CD4-positive, CD25-positive, alpha-beta regulatory T cell (primary cell): ENCODE results near the gene LRRC8B. TPM values are rescaled to one million over a fixed set of nuclear protein-coding genes. Genes with fewer than 3 reads are reported as not detected.
"Not testable (repeated sequence)": the region's sequence is repeated elsewhere in the genome, so short reads cannot be mapped to it uniquely, and the experiment has no call there.

ENCODE experiments used
- ATAC-seq, 2 donors: fragments of 150-1000 bp; cut with Tn5 transposase; one replicate each; pipeline ENCODE4 v1.10.0; 2021; ENCODE audit warnings: low read depth in 2 of 2, moderate number of reproducible peaks in 2 of 2, moderate library complexity in 1 of 2
- DNase-seq, 3 donors: peaks; one replicate each; pipeline versions ENCODE4 v3.0.0 to v3.0.0-alpha.2; 2012 to 2022; ENCODE audit warnings: mixed read lengths in 1 of 3
- H3K27ac ChIP-seq: one replicate; pipeline ENCODE4 v1.7.0; 2013; ENCODE audit warnings: mild to moderate bottlenecking, low read length; ENCODE audit not compliant: insufficient read depth, poor library complexity, severe bottlenecking
- H3K27me3 ChIP-seq: one replicate; pipeline ENCODE4 v1.7.0; 2013; ENCODE audit warnings: low read length; ENCODE audit not compliant: control insufficient read depth, insufficient read depth
- H3K36me3 ChIP-seq: one replicate; pipeline ENCODE4 v1.7.0; 2013; ENCODE audit warnings: mild to moderate bottlenecking, low read length, moderate library complexity; ENCODE audit not compliant: control insufficient read depth, insufficient read depth
- H3K4me1 ChIP-seq: 2 replicates; pipeline ENCODE4 v1.7.0; 2013; ENCODE audit warnings: mild to moderate bottlenecking, low read length; ENCODE audit not compliant: insufficient read depth, control insufficient read depth, poor library complexity, severe bottlenecking
- H3K4me3 ChIP-seq: one replicate; pipeline ENCODE4 v1.7.0; 2013; ENCODE audit warnings: low read depth, mild to moderate bottlenecking, low read length, moderate library complexity
- H3K9me3 ChIP-seq, 2 experiments: 1 replicate in 1 of 2; 2 replicates in 1 of 2; pipeline ENCODE4 v1.7.0; 2013; ENCODE audit warnings: low read length in 2 of 2, mild to moderate bottlenecking in 1 of 2, moderate library complexity in 1 of 2; ENCODE audit not compliant: control insufficient read depth in 2 of 2
- H3K27ac Mint-ChIP-seq, 3 donors: one replicate each; pipeline ENCODE4 v1.8.0; 2020 to 2022; ENCODE audit warnings: mild to moderate bottlenecking in 3 of 3, mixed read lengths in 3 of 3, moderate library complexity in 2 of 3
- H3K27me3 Mint-ChIP-seq: one replicate; pipeline ENCODE4 v1.8.0; 2022; ENCODE audit warnings: mild to moderate bottlenecking, mixed read lengths
- H3K36me3 Mint-ChIP-seq: one replicate; pipeline ENCODE4 v1.8.0; 2020; ENCODE audit warnings: mixed read lengths
- H3K4me1 Mint-ChIP-seq, 4 donors: one replicate each; pipeline ENCODE4 v1.8.0; 2020 to 2022; ENCODE audit warnings: mixed read lengths in 4 of 4, mild to moderate bottlenecking in 1 of 4
- H3K4me3 Mint-ChIP-seq, 4 donors: one replicate each; pipeline ENCODE4 v1.8.0; 2020 to 2022; ENCODE audit warnings: mild to moderate bottlenecking in 4 of 4, mixed read lengths in 4 of 4, moderate library complexity in 3 of 4
- H3K9me3 Mint-ChIP-seq, 7 donors: one replicate each; pipeline ENCODE4 v1.8.0; 2020 to 2022; ENCODE audit warnings: mixed read lengths in 7 of 7, mild to moderate bottlenecking in 3 of 7, moderate library complexity in 2 of 7
- polyA plus RNA-seq, 4 donors: library from polyadenylated mRNA; unstranded; fragments of 300-500 nt; fragmentation: Illumina TruSeq; gene quantifications; one replicate each; pipeline ENCODE4 v1.2.3, GENCODE V29; 2021
- total RNA-seq: library from RNA; stranded (reverse); gene quantifications from one replicate; pipeline ENCODE4 v1.2.3, GENCODE V29; 2022

LRRC8B gene
- total and polyA plus RNA-seq, 5 donors from 2014 or later = 8.9 to 20.4 (median 19.1) TPM

DNA sequence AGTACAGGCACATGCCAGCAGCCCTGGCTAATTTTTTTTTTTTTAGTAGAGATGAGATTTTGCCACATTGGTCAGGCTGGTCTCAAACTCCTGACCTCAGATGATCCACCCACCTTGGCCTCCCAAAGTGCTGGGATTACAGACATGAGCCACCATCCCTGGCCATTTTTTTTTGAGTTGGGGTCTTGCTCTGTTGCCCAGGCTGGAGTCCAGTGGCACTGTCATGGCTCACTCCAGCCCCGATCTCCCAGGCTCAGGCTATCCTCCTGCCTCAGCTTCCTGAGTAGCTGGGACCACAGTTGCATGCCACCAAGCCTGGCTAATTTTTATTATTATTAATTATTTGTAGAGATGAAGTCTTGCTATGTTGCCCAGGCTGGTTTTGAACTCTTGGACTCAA lies 19.0 kb downstream of the LRRC8B start:
- H3K4me3 Mint-ChIP-seq, H3K9me3 ChIP-seq, H3K27me3 Mint-ChIP-seq, H3K36me3 ChIP-seq, DNase-seq, H3K4me1 ChIP-seq, H3K4me3 ChIP-seq, H3K9me3 Mint-ChIP-seq, ATAC-seq, H3K27ac ChIP-seq, H3K27me3 ChIP-seq: not testable (repeated sequence)
- H3K36me3 Mint-ChIP-seq = peaks cover 10% of the 10 kb centered on the region
- H3K4me1 Mint-ChIP-seq = peaks cover 42 to 66% (median 53%) of the 10 kb centered on the region in 4 donors
- H3K27ac Mint-ChIP-seq = peak overlapping the region in 2 of 3 donors; percentile 31 to 64

DNA sequence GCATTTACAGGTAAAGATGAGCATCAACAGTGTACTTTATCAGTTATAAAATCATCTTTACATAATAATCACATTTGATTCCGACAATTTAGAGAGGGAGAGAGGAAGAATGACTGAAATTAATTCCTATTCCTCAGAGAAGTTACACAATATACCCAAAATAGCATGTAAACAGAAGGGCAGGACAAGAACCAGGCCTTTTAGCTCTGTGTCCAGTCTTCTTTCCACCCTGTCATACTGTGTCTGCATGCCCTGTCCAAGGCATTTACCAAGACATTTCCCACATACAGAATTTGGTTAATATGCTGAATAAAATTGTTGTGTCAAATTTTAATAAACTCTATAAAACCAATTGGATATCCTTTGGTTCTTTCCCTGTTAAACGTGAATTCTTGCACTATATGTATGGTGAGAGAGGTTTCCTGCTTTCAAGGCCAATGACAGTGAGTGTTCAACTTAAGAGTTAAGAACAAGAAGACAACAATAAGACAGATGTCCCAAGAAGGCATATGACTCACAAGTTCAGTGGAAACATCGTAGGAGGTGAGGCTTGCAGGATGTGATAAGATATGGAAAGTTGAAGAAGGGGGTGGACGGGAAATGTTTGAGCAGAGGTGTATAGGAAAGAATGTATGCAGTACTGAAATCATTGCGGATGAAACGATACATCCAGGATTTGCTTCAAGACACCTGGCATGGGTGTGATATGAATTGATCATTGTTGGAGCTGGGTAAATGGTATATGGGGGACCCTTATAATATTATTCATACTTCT lies 20.8 kb downstream of the LRRC8B start:
- no peaks in the 10 kb centered on the region for H3K27me3 ChIP-seq
- H3K4me3 ChIP-seq = peak overlapping the region; percentile 24
- H3K9me3 Mint-ChIP-seq = no peaks in the 10 kb centered on the region
- H3K4me1 Mint-ChIP-seq = peaks cover 43 to 66% (median 50%) of the 10 kb centered on the region in 4 donors
- no peaks in the 10 kb centered on the region for H3K36me3 ChIP-seq
- H3K4me1 ChIP-seq = no peaks in the 10 kb centered on the region
- ATAC-seq (peak; percentile 65 to 67), DNase-seq (peak in 1 of 3 donors; percentile 50)
- peak overlapping the region in 1 of 3 donors; percentile 16 for H3K27ac Mint-ChIP-seq
- H3K9me3 ChIP-seq = no peaks in the 10 kb centered on the region
- no peaks in the 10 kb centered on the region for H3K27me3 Mint-ChIP-seq
- H3K27ac ChIP-seq = no peak overlapping the region
- no peak overlapping the region for H3K4me3 Mint-ChIP-seq
- H3K36me3 Mint-ChIP-seq = peaks cover 18% of the 10 kb centered on the region

DNA sequence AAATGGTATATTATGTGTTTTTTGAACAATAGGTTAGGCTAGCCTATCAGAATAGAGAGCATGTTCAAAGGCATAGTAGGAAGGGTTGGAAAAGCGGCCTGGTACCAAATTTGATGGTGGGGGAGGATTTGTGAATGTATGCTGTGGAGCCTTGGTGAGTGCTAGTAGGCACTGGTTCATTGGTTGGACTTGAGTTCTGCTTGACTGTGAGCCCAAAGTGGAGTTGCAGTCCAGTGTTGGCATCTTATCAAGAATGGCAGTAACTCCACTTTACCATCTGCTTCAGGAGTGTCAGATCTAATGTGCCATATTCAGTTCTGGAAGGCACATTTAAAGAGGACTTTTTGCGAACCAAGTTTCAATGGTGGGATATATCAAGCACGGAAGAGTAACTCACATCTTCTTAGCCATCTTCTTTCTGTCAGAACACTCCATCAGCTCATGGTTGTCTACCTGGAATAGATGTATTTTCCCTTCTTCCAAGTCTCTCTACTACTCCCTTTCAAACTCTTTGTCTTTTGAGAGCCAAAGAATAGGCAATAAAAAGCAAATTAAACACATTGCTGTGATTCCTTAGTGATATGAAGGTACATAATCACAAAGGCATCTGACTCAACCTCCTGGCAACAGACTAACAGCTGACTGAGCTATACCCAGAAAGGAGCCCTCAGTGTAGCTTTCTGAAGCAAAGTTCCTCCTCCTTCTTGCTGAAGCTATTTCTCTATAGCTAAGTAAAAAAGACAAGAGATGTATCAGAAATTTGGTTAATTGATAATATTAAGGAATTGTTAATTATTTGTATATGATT lies 21.7 kb downstream of the LRRC8B start:
- Histone ChIP-seq H3K4me1 (no peaks in the 10 kb centered on the region), H3K27me3 (no peaks in the 10 kb centered on the region), H3K4me3 (no peak overlapping the region), H3K27ac (no peak overlapping the region), H3K9me3 (no peaks in the 10 kb centered on the region), H3K36me3 (no peaks in the 10 kb centered on the region)
- DNase-seq (no peak), ATAC-seq (peak in 1 of 2 donors; percentile 53)
- H3K4me1 Mint-ChIP-seq = peaks cover 39 to 67% (median 50%) of the 10 kb centered on the region in 4 donors
- no peaks in the 10 kb centered on the region for H3K27me3 Mint-ChIP-seq
- no peaks in the 10 kb centered on the region for H3K9me3 Mint-ChIP-seq
- peaks cover 19% of the 10 kb centered on the region for H3K36me3 Mint-ChIP-seq
- H3K4me3 Mint-ChIP-seq = no peak overlapping the region
- H3K27ac Mint-ChIP-seq = peak overlapping the region in 2 of 3 donors; percentile 1 to 27

- Mint-ChIP-seq H3K27ac (no peak overlapping the region), H3K36me3 (peaks cover 20% of the 10 kb centered on the region), H3K27me3 (no peaks in the 10 kb centered on the region), H3K9me3 (no peaks in the 10 kb centered on the region), H3K4me1 (peaks cover 42 to 71% (median 49%) of the 10 kb centered on the region in 4 donors), H3K4me3 (no peak overlapping the region)
- ATAC-seq = no peak
- Histone ChIP-seq H3K36me3 (no peaks in the 10 kb centered on the region), H3K27ac (no peak overlapping the region), H3K9me3 (no peaks in the 10 kb centered on the region), H3K27me3 (no peaks in the 10 kb centered on the region), H3K4me3 (no peak overlapping the region), H3K4me1 (no peaks in the 10 kb centered on the region)
- no peak for DNase-seq
These were observed 22.4 kb downstream of the LRRC8B start for GRCh38 chr1:89546934-89547562.

DNA sequence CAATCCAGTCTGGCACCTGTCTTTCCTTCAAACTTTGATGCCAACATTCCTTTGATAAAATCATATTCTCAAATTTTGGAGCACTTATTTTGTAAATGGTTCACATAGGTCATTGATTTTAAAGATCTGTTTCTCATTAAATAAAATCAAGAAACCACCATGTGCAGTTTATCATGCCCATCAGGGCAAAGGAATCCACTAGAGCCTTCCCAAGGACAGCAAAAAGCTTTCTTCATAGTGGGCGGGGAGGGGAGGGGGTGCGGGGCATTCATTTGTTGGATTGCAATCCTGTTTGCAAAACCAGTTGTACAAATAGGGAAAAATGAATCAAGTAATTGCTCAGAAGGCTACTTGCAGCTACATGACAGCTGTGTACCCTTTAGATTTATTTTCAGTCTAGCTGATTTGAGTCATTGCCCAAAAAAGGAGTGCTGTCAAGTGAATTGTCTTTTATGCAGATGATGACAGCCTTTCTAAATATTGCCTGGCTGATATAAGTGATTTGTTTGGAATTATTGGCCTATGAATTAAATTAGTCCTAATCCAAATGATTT lies 23.0 kb downstream of the LRRC8B start:
- H3K27me3 Mint-ChIP-seq = no peaks in the 10 kb centered on the region
- no peaks in the 10 kb centered on the region for H3K9me3 Mint-ChIP-seq
- H3K27ac Mint-ChIP-seq = no peak overlapping the region
- Histone ChIP-seq H3K4me3 (no peak overlapping the region), H3K4me1 (peaks cover 4% of the 10 kb centered on the region), H3K36me3 (no peaks in the 10 kb centered on the region), H3K27ac (no peak overlapping the region), H3K9me3 (no peaks in the 10 kb centered on the region), H3K27me3 (no peaks in the 10 kb centered on the region)
- H3K36me3 Mint-ChIP-seq = peaks cover 20% of the 10 kb centered on the region
- no peak for DNase-seq
- ATAC-seq = no peak
- H3K4me3 Mint-ChIP-seq = peak overlapping the region in 1 of 4 donors; percentile 4
- peaks cover 44 to 72% (median 52%) of the 10 kb centered on the region in 4 donors for H3K4me1 Mint-ChIP-seq

- H3K9me3 Mint-ChIP-seq = no peaks in the 10 kb centered on the region
These were observed 23.7 kb downstream of the LRRC8B start for GRCh38 chr1:89548122-89548857.

GRCh38 chr1:89550995-89551394 lies 26.4 kb downstream of the LRRC8B start:
- ATAC-seq = no peak
- Histone ChIP-seq H3K36me3 (peaks cover 5% of the 10 kb centered on the region), H3K27ac (no peak overlapping the region), H3K4me3 (no peak overlapping the region), H3K9me3 (no peaks in the 10 kb centered on the region), H3K27me3 (no peaks in the 10 kb centered on the region), H3K4me1 (peaks cover 8% of the 10 kb centered on the region)
- DNase-seq = no peak
- Mint-ChIP-seq H3K4me3 (no peak overlapping the region), H3K27ac (no peak overlapping the region), H3K36me3 (peaks cover 36% of the 10 kb centered on the region), H3K9me3 (no peaks in the 10 kb centered on the region), H3K4me1 (peaks cover 38 to 72% (median 50%) of the 10 kb centered on the region in 4 donors), H3K27me3 (no peaks in the 10 kb centered on the region)

More at GRCh38 chr1:89548122-89548857, 23.7 kb downstream of the LRRC8B start:
- Histone ChIP-seq H3K36me3 (no peaks in the 10 kb centered on the region), H3K27me3 (no peaks in the 10 kb centered on the region), H3K9me3 (no peaks in the 10 kb centered on the region), H3K4me3 (no peak overlapping the region), H3K27ac (no peak overlapping the region), H3K4me1 (peaks cover 8% of the 10 kb centered on the region)
- Mint-ChIP-seq H3K4me3 (peak overlapping the region in 1 of 4 donors; percentile 4), H3K27me3 (no peaks in the 10 kb centered on the region), H3K27ac (no peak overlapping the region), H3K4me1 (peaks cover 44 to 73% (median 54%) of the 10 kb centered on the region in 4 donors), H3K36me3 (peaks cover 20% of the 10 kb centered on the region)
- no peak for DNase-seq
- no peak for ATAC-seq
